ENCODE measurements around the gene STX2.
A peak's percentile ranks its signal among the peaks of the same experiment; 100 is the strongest.

The STX2 gene

GRCh38 chr12:130819681-130820080, 19.4 kb downstream of the STX2 start:
- Histone ChIP-seq H3K27ac (ENCODE audit: low read depth, low read length) (no peak overlapping the region), H3K4me3 (ENCODE audit: low read length) (no peak overlapping the region), H3K9me2 (replicated peaks; ENCODE audit: control insufficient read depth, low read length) (no peaks in the 10 kb centered on the region), H4K20me1 (ENCODE audit: control insufficient read depth, insufficient read depth, low read depth, low read length) (no peaks in the 10 kb centered on the region), H3F3A (ENCODE audit: control insufficient read depth, insufficient read depth) (peaks cover 14% of the 10 kb centered on the region), H3K4me2 (ENCODE audit: low read length) (peak overlapping the region; percentile 99), H3K27me3 (ENCODE audit: control insufficient read depth, low read length) (no peaks in the 10 kb centered on the region), H3K9me3 (ENCODE audit: control insufficient read depth, insufficient read depth, low read length) (no peaks in the 10 kb centered on the region), H3K79me2 (ENCODE audit: control insufficient read depth, low read length) (peaks cover 23% of the 10 kb centered on the region), H3K36me3 (ENCODE audit: control insufficient read depth, low read length) (peaks cover 35% of the 10 kb centered on the region), H3K4me1 (ENCODE audit: control insufficient read depth, low read length) (peaks cover 45% of the 10 kb centered on the region)
- TF ChIP-seq CTCF (IDR thresholded peaks at IDR 0.05; ENCODE audit: low read depth, low read length, poor library complexity, severe bottlenecking) (no peak), EZH2phosphoT487 (IDR thresholded peaks at IDR 0.05; ENCODE audit: borderline replicate concordance, low read length) (no peak)

GRCh38 chr12:130818635-130819576, 20.1 kb downstream of the STX2 start:
- no peak for TF ChIP-seq EZH2phosphoT487 (IDR thresholded peaks at IDR 0.05; ENCODE audit: borderline replicate concordance, low read length)
- peak; percentile 79 for TF ChIP-seq CTCF (IDR thresholded peaks at IDR 0.05; ENCODE audit: low read depth, low read length, poor library complexity, severe bottlenecking)
- H3K27me3 ChIP-seq (ENCODE audit: control insufficient read depth, low read length), result no peaks in the 10 kb centered on the region
- H3K79me2 ChIP-seq (ENCODE audit: control insufficient read depth, low read length), result peaks cover 25% of the 10 kb centered on the region
- H3K4me1 ChIP-seq (ENCODE audit: control insufficient read depth, low read length), result peaks cover 53% of the 10 kb centered on the region
- no peaks in the 10 kb centered on the region for H4K20me1 ChIP-seq (ENCODE audit: control insufficient read depth, insufficient read depth, low read depth, low read length)
- peak overlapping the region; percentile 85 for H3K27ac ChIP-seq (ENCODE audit: low read depth, low read length)
- no peaks in the 10 kb centered on the region for H3K9me2 ChIP-seq (replicated peaks; ENCODE audit: control insufficient read depth, low read length)
- peaks cover 35% of the 10 kb centered on the region for H3K36me3 ChIP-seq (ENCODE audit: control insufficient read depth, low read length)
- peak overlapping the region; percentile 92 for H3K4me3 ChIP-seq (ENCODE audit: low read length)
- H3F3A ChIP-seq (ENCODE audit: control insufficient read depth, insufficient read depth), result peaks cover 14% of the 10 kb centered on the region
- H3K9me3 ChIP-seq (ENCODE audit: control insufficient read depth, insufficient read depth, low read length), result no peaks in the 10 kb centered on the region
- peak overlapping the region; percentile 99 for H3K4me2 ChIP-seq (ENCODE audit: low read length)

- TF ChIP-seq CTCF (IDR thresholded peaks at IDR 0.05; ENCODE audit: low read depth, low read length, poor library complexity, severe bottlenecking) (no peak), EZH2phosphoT487 (IDR thresholded peaks at IDR 0.05; ENCODE audit: borderline replicate concordance, low read length) (no peak)
- Histone ChIP-seq H3K9me2 (replicated peaks; ENCODE audit: control insufficient read depth, low read length) (no peaks in the 10 kb centered on the region), H3K4me3 (ENCODE audit: low read length) (peak overlapping the region; percentile 92), H4K20me1 (ENCODE audit: control insufficient read depth, insufficient read depth, low read depth, low read length) (no peaks in the 10 kb centered on the region), H3K27me3 (ENCODE audit: control insufficient read depth, low read length) (no peaks in the 10 kb centered on the region), H3K9me3 (ENCODE audit: control insufficient read depth, insufficient read depth, low read length) (no peaks in the 10 kb centered on the region), H3K4me2 (ENCODE audit: low read length) (peak overlapping the region; percentile 99), H3F3A (ENCODE audit: control insufficient read depth, insufficient read depth) (peaks cover 14% of the 10 kb centered on the region), H3K27ac (ENCODE audit: low read depth, low read length) (peak overlapping the region; percentile 85), H3K4me1 (ENCODE audit: control insufficient read depth, low read length) (peaks cover 59% of the 10 kb centered on the region), H3K36me3 (ENCODE audit: control insufficient read depth, low read length) (peaks cover 34% of the 10 kb centered on the region), H3K79me2 (ENCODE audit: control insufficient read depth, low read length) (peaks cover 25% of the 10 kb centered on the region)
These were observed 20.8 kb downstream of the STX2 start for GRCh38 chr12:130818272-130818634.

Data from DOHH2 (cell line).